HEK293T (cell line): Measurements from ENCODE around the gene YWHAQ.

Experiments used
- ARNT ChIP-seq: fragments of 450-650 bp; IDR thresholded peaks from 2 replicates; pipeline ENCODE4 v1.6.1; 2017; ENCODE audit warnings: mild to moderate bottlenecking
- BHLHE40 ChIP-seq: fragments of 450-650 bp; IDR thresholded peaks from 2 replicates; pipeline ENCODE4 v1.6.1; 2016; ENCODE audit warnings: mild to moderate bottlenecking, moderate library complexity, borderline replicate concordance
- CTBP1 ChIP-seq: fragments of 450-650 bp; IDR thresholded peaks from 2 replicates; pipeline ENCODE4 v1.6.1; 2016; ENCODE audit warnings: borderline replicate concordance
- ELF4 ChIP-seq: fragments of 450-650 bp; IDR thresholded peaks from 2 replicates; pipeline ENCODE4 v1.6.1; 2017; ENCODE audit warnings: antibody characterized with exemption
- FOXA1 ChIP-seq: fragments of 450-650 bp; IDR thresholded peaks from 2 replicates; pipeline ENCODE4 v1.6.1; 2016; ENCODE audit warnings: mild to moderate bottlenecking
- FOXK2 ChIP-seq: fragments of 450-650 bp; IDR thresholded peaks from 2 replicates; pipeline ENCODE4 v1.6.1; 2016; ENCODE audit warnings: mild to moderate bottlenecking
- FOXM1 ChIP-seq: fragments of 450-650 bp; IDR thresholded peaks from 2 replicates; pipeline ENCODE4 v1.6.1; 2017; ENCODE audit warnings: mild to moderate bottlenecking, borderline replicate concordance
- HDGF ChIP-seq: fragments of 450-650 bp; IDR thresholded peaks from 2 replicates; pipeline ENCODE4 v1.6.1; 2017; ENCODE audit warnings: antibody characterized with exemption, borderline replicate concordance
- LEF1 ChIP-seq: fragments of 450-650 bp; IDR thresholded peaks from 2 replicates; pipeline ENCODE4 v1.6.1; 2017; ENCODE audit warnings: mild to moderate bottlenecking, borderline replicate concordance
- NFRKB ChIP-seq: fragments of 450-650 bp; IDR thresholded peaks from 2 replicates; pipeline ENCODE4 v1.6.1; 2016; ENCODE audit warnings: mild to moderate bottlenecking, moderate library complexity
- SUZ12 ChIP-seq: fragments of 450-650 bp; IDR thresholded peaks from 2 replicates; pipeline ENCODE4 v1.6.1; 2016; ENCODE audit warnings: mild to moderate bottlenecking
- ZNF384 ChIP-seq: fragments of 450-650 bp; IDR thresholded peaks from 2 replicates; pipeline ENCODE4 v1.6.1; 2016

- TF ChIP-seq ZNF384, result no peak
- no peak for TF ChIP-seq BHLHE40
- TF ChIP-seq FOXA1, result no peak
- no peak for TF ChIP-seq HDGF
- TF ChIP-seq FOXK2, result no peak
- no peak for TF ChIP-seq ARNT
- TF ChIP-seq NFRKB, result no peak
- no peak for TF ChIP-seq CTBP1
- TF ChIP-seq LEF1, result no peak
- TF ChIP-seq ELF4, result no peak
- no peak for TF ChIP-seq SUZ12
- TF ChIP-seq FOXM1, result no peak
These were observed 7.6 kb downstream of the YWHAQ start for GRCh38 chr2:9623151-9623550.
